Measurements from ENCODE around the gene TSPEAR.

TSPEAR gene

DNA sequence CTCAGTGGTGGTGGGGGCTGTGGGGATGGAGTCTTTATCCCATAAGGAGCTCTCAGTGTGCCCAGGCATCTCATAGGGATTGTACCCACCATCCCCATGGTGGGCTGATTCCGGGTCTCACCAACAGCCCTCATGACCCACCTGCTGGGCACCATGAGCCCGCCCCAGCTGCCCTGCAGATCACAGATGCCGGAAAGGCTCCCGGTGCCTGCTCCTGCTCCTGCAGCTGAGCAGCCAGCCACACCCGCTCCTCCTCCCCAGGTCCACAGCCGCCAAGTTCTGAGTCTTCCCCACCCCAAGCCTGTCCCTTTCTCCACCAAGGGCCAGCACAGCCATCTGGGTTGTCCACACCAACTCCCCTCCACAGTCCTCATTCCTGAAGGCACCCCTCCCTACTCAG lies 15.5 kb upstream of the TSPEAR start:
- TF ChIP-seq, protein P1, sequence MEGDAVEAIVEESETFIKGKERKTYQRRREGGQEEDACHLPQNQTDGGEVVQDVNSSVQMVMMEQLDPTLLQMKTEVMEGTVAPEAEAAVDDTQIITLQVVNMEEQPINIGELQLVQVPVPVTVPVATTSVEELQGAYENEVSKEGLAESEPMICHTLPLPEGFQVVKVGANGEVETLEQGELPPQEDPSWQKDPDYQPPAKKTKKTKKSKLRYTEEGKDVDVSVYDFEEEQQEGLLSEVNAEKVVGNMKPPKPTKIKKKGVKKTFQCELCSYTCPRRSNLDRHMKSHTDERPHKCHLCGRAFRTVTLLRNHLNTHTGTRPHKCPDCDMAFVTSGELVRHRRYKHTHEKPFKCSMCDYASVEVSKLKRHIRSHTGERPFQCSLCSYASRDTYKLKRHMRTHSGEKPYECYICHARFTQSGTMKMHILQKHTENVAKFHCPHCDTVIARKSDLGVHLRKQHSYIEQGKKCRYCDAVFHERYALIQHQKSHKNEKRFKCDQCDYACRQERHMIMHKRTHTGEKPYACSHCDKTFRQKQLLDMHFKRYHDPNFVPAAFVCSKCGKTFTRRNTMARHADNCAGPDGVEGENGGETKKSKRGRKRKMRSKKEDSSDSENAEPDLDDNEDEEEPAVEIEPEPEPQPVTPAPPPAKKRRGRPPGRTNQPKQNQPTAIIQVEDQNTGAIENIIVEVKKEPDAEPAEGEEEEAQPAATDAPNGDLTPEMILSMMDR (conservative IDR thresholded peaks at IDR 0.05) = no peak
- H3K27ac ChIP-seq = no peak overlapping the region

DNA sequence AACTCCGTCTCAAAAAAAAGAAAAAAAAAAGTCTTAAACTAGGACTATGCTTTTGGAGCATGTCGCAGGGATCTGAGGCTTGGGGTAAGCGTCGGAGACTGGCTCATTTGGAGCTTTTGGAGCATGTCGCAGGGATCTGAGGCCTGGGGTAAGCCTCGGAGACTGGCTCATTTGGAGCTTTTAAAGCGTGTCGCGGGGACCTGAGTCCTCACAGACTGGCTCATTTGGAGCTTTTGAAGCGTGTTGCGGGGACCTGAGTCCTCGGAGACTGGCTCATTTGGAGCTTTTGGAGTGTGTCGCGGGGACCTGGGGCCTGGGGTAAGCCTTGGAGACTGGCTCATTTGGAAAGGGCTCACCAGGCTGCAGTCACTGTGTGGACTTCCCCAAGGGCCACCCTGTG lies 13.6 kb upstream of the TSPEAR start:
- TF ChIP-seq, protein P1 (conservative IDR thresholded peaks at IDR 0.05) = no peak

DNA sequence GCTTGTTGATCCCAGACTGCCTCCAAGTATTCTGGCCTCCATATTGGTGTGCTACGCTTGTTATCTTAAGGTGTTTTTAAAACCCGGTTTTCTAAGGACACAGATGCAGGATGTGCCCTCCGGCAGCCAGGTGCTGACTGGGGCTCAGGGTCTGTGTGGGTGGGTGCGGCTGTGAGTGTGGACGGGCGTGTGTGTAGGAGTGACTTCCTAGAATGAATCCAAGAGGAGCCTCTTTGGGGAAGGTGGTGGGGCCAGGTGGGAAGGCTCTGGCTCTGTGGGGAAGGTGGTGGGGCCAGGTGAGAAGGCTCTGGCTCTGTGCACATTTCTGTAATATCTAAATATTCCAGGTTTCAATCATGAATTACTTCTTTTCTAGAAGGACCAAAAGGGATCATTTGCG lies 12.8 kb upstream of the TSPEAR start:
- TF ChIP-seq, protein P1 (conservative IDR thresholded peaks at IDR 0.05) = no peak
- no peak overlapping the region for H3K27ac ChIP-seq

More for the DNA sequence above, 13.6 kb upstream of the TSPEAR start:
- no peak overlapping the region for H3K27ac ChIP-seq

- H3K27ac ChIP-seq = no peak overlapping the region
- TF ChIP-seq, protein P1 (conservative IDR thresholded peaks at IDR 0.05) = no peak
These were observed 12.1 kb upstream of the TSPEAR start for GRCh38 chr21:44723177-44724131.

DNA sequence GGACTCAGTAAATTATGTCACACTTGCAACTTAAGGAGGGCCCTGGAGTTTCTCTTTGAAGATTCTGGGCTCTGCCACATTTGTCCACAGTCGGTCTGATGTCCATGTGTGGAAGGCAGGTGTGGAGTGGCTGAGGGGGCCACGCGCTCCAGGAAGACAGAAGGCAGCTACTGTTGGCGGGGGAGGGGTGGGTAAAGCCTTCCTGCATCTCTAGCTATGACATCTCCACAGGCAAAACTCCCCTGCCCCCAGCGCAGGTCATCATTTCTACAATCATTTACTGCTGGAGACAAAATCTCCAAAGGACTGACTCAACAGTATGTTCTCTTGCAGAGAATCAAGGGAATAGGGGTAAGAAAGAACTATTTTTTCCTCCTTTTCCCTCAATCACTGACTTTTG lies 11.4 kb upstream of the TSPEAR start:
- TF ChIP-seq, protein P1 (conservative IDR thresholded peaks at IDR 0.05) = no peak
- no peak overlapping the region for H3K27ac ChIP-seq

GRCh38 chr21:44720170-44720569 lies 8.8 kb upstream of the TSPEAR start:
- TF ChIP-seq, protein P1 (conservative IDR thresholded peaks at IDR 0.05) = no peak
- no peak overlapping the region for H3K27ac ChIP-seq

- H3K27ac ChIP-seq = no peak overlapping the region
- TF ChIP-seq, protein P1 (conservative IDR thresholded peaks at IDR 0.05) = no peak
These were observed 7.2 kb upstream of the TSPEAR start for GRCh38 chr21:44718571-44718970.
